HCT116 (cell line): ENCODE measurements around the gene KCNJ10. TPM values are rescaled to one million over a fixed set of nuclear protein-coding genes. Genes with fewer than 3 reads are reported as not detected.

Experiments
- ATAC-seq: fragments of 200-7000 bp; cut with Tn5 transposase; 2 replicates; pipeline ENCODE4 v1.9.1; 2020; ENCODE audit warnings: mild to moderate bottlenecking, moderate library complexity
- BruUV-seq: library from RNA; stranded (reverse); fragments of 400-500 nt; replicated peaks from 2 replicates; lab custom pipeline; 2021; lab: Mats Ljungman, UMichigan
- CTCF ChIA-PET: fragments of 300-600 bp; sonication (Branson Sonifier 250); formaldehyde crosslinking; loops from one replicate; lab custom pipeline; 2021; ENCODE audit warnings: antibody characterized with exemption; lab: Charles Lee
- POLR2A ChIA-PET: fragments of 300-600, 350-600 bp; sonication (Branson Sonifier 250); formaldehyde crosslinking; loops from one replicate; lab custom pipeline; 2021; ENCODE audit warnings: antibody characterized with exemption; lab: Charles Lee
- RAD21 ChIA-PET, 2 experiments: fragments of 300-600 bp; sonication (Branson Sonifier 250); formaldehyde crosslinking; loops; one replicate each; lab custom pipeline; 2023; ENCODE audit warnings: low total read pairs in 2 of 2; ENCODE audit not compliant: uncharacterized antibody in 2 of 2, unreplicated experiment in 2 of 2, low non-redundant PET in 1 of 2; lab: Charles Lee
- DNase-seq: peaks from one replicate; pipeline ENCODE4 v3.0.0-alpha.2; 2010; ENCODE audit warnings: low read depth, low spot score
- H2AFZ ChIP-seq: fragments of 200-600 bp; shearing (Covaris generic), sonication (generic); 2 replicates; pipeline ENCODE4 v1.6.1; 2017; ENCODE audit warnings: low read depth, mixed run types, mixed read lengths, antibody characterized with exemption, low read length; ENCODE audit not compliant: poor library complexity, severe bottlenecking
- H3K27ac ChIP-seq: 2 replicates; pipeline ENCODE4 v1.5.1; 2012; ENCODE audit warnings: low read depth, low read length
- H3K27me3 ChIP-seq: fragments of 200-600 bp; sonication (generic); 2 replicates; pipeline ENCODE4 v1.6.1; 2016; ENCODE audit warnings: mixed run types, low read length, mixed read lengths; ENCODE audit not compliant: insufficient read depth
- H3K36me3 ChIP-seq, 2 experiments: fragments of 200-500 bp in 1 of 2; fragments of 200-600 bp in 1 of 2; sonication (Bioruptor generic) in 1 of 2; sonication (generic) in 1 of 2; 2 replicates each; pipeline versions ENCODE4 v1.5.1 to v1.6.1; 2014 to 2016; ENCODE audit warnings: low read length in 2 of 2, inconsistent platforms in 1 of 2, mixed read lengths in 1 of 2, mixed run types in 1 of 2; ENCODE audit not compliant: insufficient read depth in 2 of 2, control insufficient read depth in 1 of 2
- H3K4me1 ChIP-seq, 2 experiments: fragments of 200-600 bp in 1 of 2; sonication (generic) in 1 of 2; 2 replicates each; pipeline versions ENCODE4 v1.5.1 to v1.6.1; 2012 to 2017; ENCODE audit warnings: low read length in 2 of 2, inconsistent platforms in 1 of 2, mild to moderate bottlenecking in 1 of 2, mixed read lengths in 1 of 2, mixed run types in 1 of 2, moderate library complexity in 1 of 2; ENCODE audit not compliant: insufficient read depth in 2 of 2, control insufficient read depth in 1 of 2
- H3K4me2 ChIP-seq: fragments of 200-600 bp; sonication (generic); 2 replicates; pipeline ENCODE4 v1.6.1; 2017; ENCODE audit warnings: mixed run types, low read length, mixed read lengths
- H3K4me3 ChIP-seq, 2 experiments: fragments of 200-600 bp in 1 of 2; sonication (generic) in 1 of 2; replicated peaks in 1 of 2; 2 replicates each; pipeline ENCODE4 v1.5.1; 2011 to 2016; ENCODE audit warnings: low read length in 2 of 2, control low read depth in 1 of 2, low read depth in 1 of 2, mild to moderate bottlenecking in 1 of 2, mixed read lengths in 1 of 2, mixed run types in 1 of 2
- H3K79me2 ChIP-seq: fragments of 200-600 bp; sonication (generic); 2 replicates; pipeline ENCODE4 v1.6.1; 2017; ENCODE audit warnings: mild to moderate bottlenecking, mixed run types, low read length, moderate library complexity, mixed read lengths; ENCODE audit not compliant: insufficient read depth
- H3K9ac ChIP-seq: fragments of 200-600 bp; sonication (generic); 2 replicates; pipeline ENCODE4 v1.6.1; 2016; ENCODE audit warnings: low read length, mixed read lengths
- H3K9me2 ChIP-seq: fragments of 200-600 bp; sonication (generic), shearing (Covaris generic); 2 replicates; pipeline ENCODE4 v1.6.1; 2017; ENCODE audit warnings: mixed run types, mild to moderate bottlenecking, moderate library complexity; ENCODE audit not compliant: insufficient read depth
- H3K9me3 ChIP-seq, 2 experiments: fragments of 200-500 bp in 1 of 2; fragments of 200-600 bp in 1 of 2; sonication (Bioruptor generic) in 1 of 2; sonication (generic) in 1 of 2; 2 replicates each; pipeline ENCODE4 v1.6.1; 2014 to 2017; ENCODE audit warnings: low read length in 2 of 2, mixed read lengths in 2 of 2, inconsistent platforms in 1 of 2, low read depth in 1 of 2, mild to moderate bottlenecking in 1 of 2, mixed run types in 1 of 2, moderate library complexity in 1 of 2; ENCODE audit not compliant: control insufficient read depth in 1 of 2, insufficient read depth in 1 of 2
- H4K20me1 ChIP-seq: fragments of 200-600 bp; sonication (generic), shearing (Covaris generic); 2 replicates; pipeline ENCODE4 v1.6.1; 2017; ENCODE audit warnings: mixed run types, mild to moderate bottlenecking, moderate library complexity; ENCODE audit not compliant: insufficient read depth
- CBX3 ChIP-seq: IDR thresholded peaks from 2 replicates; pipeline ENCODE4 v1.6.1; 2012; ENCODE audit warnings: low read depth
- CEBPB ChIP-seq: IDR thresholded peaks from 2 replicates; pipeline ENCODE4 v1.6.1; 2012; ENCODE audit warnings: low read depth
- EGR1 ChIP-seq: IDR thresholded peaks from 2 replicates; pipeline ENCODE4 v1.6.1; 2012; ENCODE audit warnings: low read depth
- JUND ChIP-seq: IDR thresholded peaks from 2 replicates; pipeline ENCODE4 v1.6.1; 2012
- POLR2A ChIP-seq: IDR thresholded peaks from 2 replicates; pipeline ENCODE4 v1.7.0; 2011; ENCODE audit warnings: borderline replicate concordance; ENCODE audit not compliant: insufficient read depth, insufficient read length; ENCODE audit errors: extremely low read depth
- SP1 ChIP-seq: IDR thresholded peaks from 2 replicates; pipeline ENCODE4 v1.6.1; 2012; ENCODE audit warnings: low read depth
- TCF7L2 ChIP-seq: IDR thresholded peaks from 2 replicates; pipeline ENCODE4 v1.7.0; 2011; ENCODE audit warnings: borderline replicate concordance, inconsistent platforms; ENCODE audit not compliant: insufficient read depth, insufficient read length; ENCODE audit errors: extremely low read depth
- intact Hi-C: fragments of 100-400 bp; cut with micrococcal nuclease; formaldehyde crosslinking; loops from 2 replicates; pipeline ENCODE4 v1.10.0; 2022
- total RNA-seq: library from RNA; stranded (reverse); gene quantifications from one replicate; pipeline ENCODE4 v1.2.1, GENCODE V29; 2021; ENCODE audit not compliant: unreplicated experiment
- TF ChIP-seq, protein P1 (sequence below): IDR thresholded peaks from 2 replicates; pipeline ENCODE4 v1.6.1; 2012; ENCODE audit warnings: low read depth
- TF ChIP-seq, protein P2 (sequence below), 3 experiments: fragments of 200-600 bp in 1 of 3; sonication (generic) in 1 of 3; IDR thresholded peaks in 2 of 3; conservative IDR thresholded peaks in 1 of 3; 2 replicates each; pipeline ENCODE4 v1.5.1; 2012 to 2017; ENCODE audit warnings: low read depth in 2 of 3, low read length in 2 of 3, antibody characterized with exemption in 1 of 3, borderline replicate concordance in 1 of 3, control low read depth in 1 of 3, mild to moderate bottlenecking in 1 of 3, mixed read lengths in 1 of 3, mixed run types in 1 of 3, moderate library complexity in 1 of 3; ENCODE audit not compliant: insufficient read depth in 1 of 3

KCNJ10 gene
- total RNA-seq, 1 experiment from 2014 or later, result 0.57 TPM

DNA sequence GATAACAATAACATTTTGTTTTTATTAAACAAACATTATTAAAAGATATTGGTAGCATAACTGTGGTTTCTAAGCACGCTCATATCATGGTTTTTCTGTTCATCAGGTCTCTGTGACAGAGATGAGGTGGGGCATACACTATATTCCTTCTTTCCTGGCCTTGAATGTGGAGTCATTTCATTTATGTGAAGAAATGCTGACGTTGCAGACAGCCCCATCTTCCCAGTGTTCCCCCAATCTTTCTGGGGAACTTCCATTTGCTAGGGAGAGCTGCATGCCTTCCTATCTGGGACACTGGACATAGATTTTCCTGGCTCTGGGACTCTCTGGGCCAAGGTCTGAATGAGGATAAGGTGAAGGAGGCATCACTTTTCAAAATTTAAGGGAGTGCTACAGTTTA lies 68.5 kb downstream of the KCNJ10 start:
- H3K27ac ChIP-seq, result no peak overlapping the region
- H3K79me2 ChIP-seq, result no peaks in the 10 kb centered on the region
- no peaks in the 10 kb centered on the region for H3K9me3 ChIP-seq
- peaks cover 2% of the 10 kb centered on the region; the same call in 1 of the 2 replicates for H3K9me2 ChIP-seq
- H3K36me3 ChIP-seq, result no peaks in the 10 kb centered on the region
- H4K20me1 ChIP-seq, result no peaks in the 10 kb centered on the region
- ChIA-PET CTCF (interaction anchor here (1.3 kb wide), 1 partner anchor 211 kb away, joined by 3 read pairs; no protein-coding TSS in a partner anchor), RAD21 (no interaction called here), POLR2A (no interaction called here)
- DNase-seq (no peak), ATAC-seq (no peak)
- no peak overlapping the region for H2AFZ ChIP-seq
- no TSS peak for BruUV-seq
- peaks cover 0 to 5% of the 10 kb centered on the region in 2 experiments; a peak in 2 of 4 replicates for H3K4me1 ChIP-seq
- H3K4me3 ChIP-seq, result no peak overlapping the region
- H3K4me2 ChIP-seq, result no peak overlapping the region
- H3K9ac ChIP-seq, result no peak overlapping the region
- H3K27me3 ChIP-seq, result no peaks in the 10 kb centered on the region
- TF ChIP-seq TCF7L2 (no peak), CBX3 (no peak), EGR1 (no peak), CEBPB (no peak), POLR2A (no peak), SP1 (no peak), JUND (no peak)
- TF ChIP-seq, protein P1, sequence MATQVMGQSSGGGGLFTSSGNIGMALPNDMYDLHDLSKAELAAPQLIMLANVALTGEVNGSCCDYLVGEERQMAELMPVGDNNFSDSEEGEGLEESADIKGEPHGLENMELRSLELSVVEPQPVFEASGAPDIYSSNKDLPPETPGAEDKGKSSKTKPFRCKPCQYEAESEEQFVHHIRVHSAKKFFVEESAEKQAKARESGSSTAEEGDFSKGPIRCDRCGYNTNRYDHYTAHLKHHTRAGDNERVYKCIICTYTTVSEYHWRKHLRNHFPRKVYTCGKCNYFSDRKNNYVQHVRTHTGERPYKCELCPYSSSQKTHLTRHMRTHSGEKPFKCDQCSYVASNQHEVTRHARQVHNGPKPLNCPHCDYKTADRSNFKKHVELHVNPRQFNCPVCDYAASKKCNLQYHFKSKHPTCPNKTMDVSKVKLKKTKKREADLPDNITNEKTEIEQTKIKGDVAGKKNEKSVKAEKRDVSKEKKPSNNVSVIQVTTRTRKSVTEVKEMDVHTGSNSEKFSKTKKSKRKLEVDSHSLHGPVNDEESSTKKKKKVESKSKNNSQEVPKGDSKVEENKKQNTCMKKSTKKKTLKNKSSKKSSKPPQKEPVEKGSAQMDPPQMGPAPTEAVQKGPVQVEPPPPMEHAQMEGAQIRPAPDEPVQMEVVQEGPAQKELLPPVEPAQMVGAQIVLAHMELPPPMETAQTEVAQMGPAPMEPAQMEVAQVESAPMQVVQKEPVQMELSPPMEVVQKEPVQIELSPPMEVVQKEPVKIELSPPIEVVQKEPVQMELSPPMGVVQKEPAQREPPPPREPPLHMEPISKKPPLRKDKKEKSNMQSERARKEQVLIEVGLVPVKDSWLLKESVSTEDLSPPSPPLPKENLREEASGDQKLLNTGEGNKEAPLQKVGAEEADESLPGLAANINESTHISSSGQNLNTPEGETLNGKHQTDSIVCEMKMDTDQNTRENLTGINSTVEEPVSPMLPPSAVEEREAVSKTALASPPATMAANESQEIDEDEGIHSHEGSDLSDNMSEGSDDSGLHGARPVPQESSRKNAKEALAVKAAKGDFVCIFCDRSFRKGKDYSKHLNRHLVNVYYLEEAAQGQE, result no peak
- TF ChIP-seq, protein P2, sequence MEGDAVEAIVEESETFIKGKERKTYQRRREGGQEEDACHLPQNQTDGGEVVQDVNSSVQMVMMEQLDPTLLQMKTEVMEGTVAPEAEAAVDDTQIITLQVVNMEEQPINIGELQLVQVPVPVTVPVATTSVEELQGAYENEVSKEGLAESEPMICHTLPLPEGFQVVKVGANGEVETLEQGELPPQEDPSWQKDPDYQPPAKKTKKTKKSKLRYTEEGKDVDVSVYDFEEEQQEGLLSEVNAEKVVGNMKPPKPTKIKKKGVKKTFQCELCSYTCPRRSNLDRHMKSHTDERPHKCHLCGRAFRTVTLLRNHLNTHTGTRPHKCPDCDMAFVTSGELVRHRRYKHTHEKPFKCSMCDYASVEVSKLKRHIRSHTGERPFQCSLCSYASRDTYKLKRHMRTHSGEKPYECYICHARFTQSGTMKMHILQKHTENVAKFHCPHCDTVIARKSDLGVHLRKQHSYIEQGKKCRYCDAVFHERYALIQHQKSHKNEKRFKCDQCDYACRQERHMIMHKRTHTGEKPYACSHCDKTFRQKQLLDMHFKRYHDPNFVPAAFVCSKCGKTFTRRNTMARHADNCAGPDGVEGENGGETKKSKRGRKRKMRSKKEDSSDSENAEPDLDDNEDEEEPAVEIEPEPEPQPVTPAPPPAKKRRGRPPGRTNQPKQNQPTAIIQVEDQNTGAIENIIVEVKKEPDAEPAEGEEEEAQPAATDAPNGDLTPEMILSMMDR (IDR thresholded peaks at IDR 0.05 in 2 of 3, conservative IDR thresholded peaks at IDR 0.05 in 1 of 3; ENCODE audit: borderline replicate concordance in 1 of 3, insufficient read depth in 1 of 3, low read depth in 2 of 3, low read length in 2 of 3), result no peak
- intact Hi-C loops, result loop anchor here (10.0 kb wide), 3 partner anchors 787 to 867 kb away; no protein-coding TSS in a partner anchor
